ENCODE measurements around the gene CNTNAP2.

- TF ChIP-seq, protein P1, sequence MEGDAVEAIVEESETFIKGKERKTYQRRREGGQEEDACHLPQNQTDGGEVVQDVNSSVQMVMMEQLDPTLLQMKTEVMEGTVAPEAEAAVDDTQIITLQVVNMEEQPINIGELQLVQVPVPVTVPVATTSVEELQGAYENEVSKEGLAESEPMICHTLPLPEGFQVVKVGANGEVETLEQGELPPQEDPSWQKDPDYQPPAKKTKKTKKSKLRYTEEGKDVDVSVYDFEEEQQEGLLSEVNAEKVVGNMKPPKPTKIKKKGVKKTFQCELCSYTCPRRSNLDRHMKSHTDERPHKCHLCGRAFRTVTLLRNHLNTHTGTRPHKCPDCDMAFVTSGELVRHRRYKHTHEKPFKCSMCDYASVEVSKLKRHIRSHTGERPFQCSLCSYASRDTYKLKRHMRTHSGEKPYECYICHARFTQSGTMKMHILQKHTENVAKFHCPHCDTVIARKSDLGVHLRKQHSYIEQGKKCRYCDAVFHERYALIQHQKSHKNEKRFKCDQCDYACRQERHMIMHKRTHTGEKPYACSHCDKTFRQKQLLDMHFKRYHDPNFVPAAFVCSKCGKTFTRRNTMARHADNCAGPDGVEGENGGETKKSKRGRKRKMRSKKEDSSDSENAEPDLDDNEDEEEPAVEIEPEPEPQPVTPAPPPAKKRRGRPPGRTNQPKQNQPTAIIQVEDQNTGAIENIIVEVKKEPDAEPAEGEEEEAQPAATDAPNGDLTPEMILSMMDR (IDR thresholded peaks at IDR 0.05; ENCODE audit: borderline replicate concordance, extremely low read depth, low read length, poor library complexity, severe bottlenecking): no peak
- no peak for TF ChIP-seq EZH2 (IDR thresholded peaks at IDR 0.05; ENCODE audit: borderline replicate concordance, low read depth, low read length, severe bottlenecking)
These were observed 2019.4 kb downstream of the CNTNAP2 start for GRCh38 chr7:148135997-148136396.
